ENCODE data around the gene TMEM88.

GRCh38 chr17:7840875-7841274 lies 14.0 kb upstream of the TMEM88 start:
- TF ChIP-seq POLR2A (IDR thresholded peaks at IDR 0.05) (no peak), CTCF (IDR thresholded peaks at IDR 0.05) (no peak)

All from tibial nerve (tissue), 3 donors.